HG03460 (cell line): ENCODE data around the gene PRKCD.
A peak's percentile ranks its signal among the peaks of the same experiment; 100 is the strongest.

ENCODE experiments used
- ATAC-seq: cut with Tn5 transposase; IDR thresholded peaks from one replicate; pipeline ENCODE4 v1.9.1; 2021; ENCODE audit not compliant: unreplicated experiment

Gene PRKCD

GRCh38 chr3:53213276-53213675 lies 52.3 kb downstream of the PRKCD start:
- no peak for ATAC-seq

- no peak for ATAC-seq
Measured at GRCh38 chr3:53215816-53216215, 54.8 kb downstream of the PRKCD start.

GRCh38 chr3:53216723-53217122 lies 55.7 kb downstream of the PRKCD start:
- ATAC-seq = no peak

- ATAC-seq = no peak
Measured at GRCh38 chr3:53217175-53217574, 56.2 kb downstream of the PRKCD start.

- ATAC-seq = no peak
Measured at GRCh38 chr3:53218131-53218530, 57.1 kb downstream of the PRKCD start.

GRCh38 chr3:53219895-53220483 lies 59.0 kb downstream of the PRKCD start:
- peak; percentile 74 for ATAC-seq

- no peak for ATAC-seq
Measured at GRCh38 chr3:53221345-53221744, 60.3 kb downstream of the PRKCD start.

- no peak for ATAC-seq
Measured at GRCh38 chr3:53221827-53222182, 60.8 kb downstream of the PRKCD start.

- no peak for ATAC-seq
Measured at GRCh38 chr3:53222183-53222901, 61.3 kb downstream of the PRKCD start.

- ATAC-seq = no peak
Measured at GRCh38 chr3:53223025-53223424, 62.0 kb downstream of the PRKCD start.

- no peak for ATAC-seq
Measured at GRCh38 chr3:53223541-53223966, 62.5 kb downstream of the PRKCD start.

- no peak for ATAC-seq
Measured at GRCh38 chr3:53224026-53224425, 63.0 kb downstream of the PRKCD start.

- no peak for ATAC-seq
Measured at GRCh38 chr3:53224536-53224935, 63.5 kb downstream of the PRKCD start.

- ATAC-seq = no peak
Measured at GRCh38 chr3:53225181-53225580, 64.2 kb downstream of the PRKCD start.

GRCh38 chr3:53225651-53226050 lies 64.6 kb downstream of the PRKCD start:
- no peak for ATAC-seq

GRCh38 chr3:53226142-53226840 lies 65.3 kb downstream of the PRKCD start:
- ATAC-seq = no peak

GRCh38 chr3:53226841-53227407 lies 65.9 kb downstream of the PRKCD start:
- ATAC-seq = no peak

- ATAC-seq = no peak
Measured at GRCh38 chr3:53227993-53228885, 67.2 kb downstream of the PRKCD start.

GRCh38 chr3:53229171-53229570 lies 68.2 kb downstream of the PRKCD start:
- no peak for ATAC-seq

GRCh38 chr3:53229606-53230005 lies 68.6 kb downstream of the PRKCD start:
- no peak for ATAC-seq

- no peak for ATAC-seq
Measured at GRCh38 chr3:53230041-53230621, 69.1 kb downstream of the PRKCD start.
